ENCODE data around the gene RASA2. TPM values are rescaled to one million over a fixed set of nuclear protein-coding genes. Genes with fewer than 3 reads are reported as not detected.

RASA2 gene
- total RNA-seq, 4 donors from 2014 or later: 10.6 to 15.5 (median 14.8) TPM

DNA sequence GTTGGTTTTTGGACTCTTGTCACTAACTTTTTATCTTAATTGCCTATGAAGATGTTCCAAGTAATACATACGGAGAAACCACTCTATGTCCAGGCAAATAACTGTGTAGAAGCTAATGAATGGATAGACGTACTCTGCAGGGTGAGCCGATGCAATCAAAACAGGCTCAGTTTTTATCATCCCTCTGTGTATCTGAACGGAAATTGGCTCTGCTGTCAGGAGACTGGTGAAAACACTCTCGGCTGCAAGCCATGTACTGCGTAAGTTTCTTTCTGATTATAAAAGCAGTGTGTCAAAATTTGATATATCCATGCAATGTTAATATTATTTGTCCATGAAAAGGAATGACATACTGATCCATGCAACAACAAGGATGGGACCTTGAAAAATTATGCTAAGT, 121.6 kb downstream of the RASA2 start:
- H3K27ac ChIP-seq: no peak overlapping the region
- H3K4me3 ChIP-seq: no peak overlapping the region
- 74 to 80% methylated on average over 1 to 6 of the region's 6 CpGs for WGBS, 2 donors (ENCODE audit: low coverage in 1 of 2)
- H3K9me3 ChIP-seq: no peaks in the 10 kb centered on the region
- no peaks in the 10 kb centered on the region for H3K27me3 ChIP-seq
- peaks cover 0 to 55% of the 10 kb centered on the region in 2 donors for H3K36me3 ChIP-seq
- TF ChIP-seq POLR2AphosphoS5 (IDR thresholded peaks at IDR 0.05) (no peak), EP300 (IDR thresholded peaks at IDR 0.05) (no peak), POLR2A (IDR thresholded peaks at IDR 0.05) (no peak)
- TF ChIP-seq, protein P1, sequence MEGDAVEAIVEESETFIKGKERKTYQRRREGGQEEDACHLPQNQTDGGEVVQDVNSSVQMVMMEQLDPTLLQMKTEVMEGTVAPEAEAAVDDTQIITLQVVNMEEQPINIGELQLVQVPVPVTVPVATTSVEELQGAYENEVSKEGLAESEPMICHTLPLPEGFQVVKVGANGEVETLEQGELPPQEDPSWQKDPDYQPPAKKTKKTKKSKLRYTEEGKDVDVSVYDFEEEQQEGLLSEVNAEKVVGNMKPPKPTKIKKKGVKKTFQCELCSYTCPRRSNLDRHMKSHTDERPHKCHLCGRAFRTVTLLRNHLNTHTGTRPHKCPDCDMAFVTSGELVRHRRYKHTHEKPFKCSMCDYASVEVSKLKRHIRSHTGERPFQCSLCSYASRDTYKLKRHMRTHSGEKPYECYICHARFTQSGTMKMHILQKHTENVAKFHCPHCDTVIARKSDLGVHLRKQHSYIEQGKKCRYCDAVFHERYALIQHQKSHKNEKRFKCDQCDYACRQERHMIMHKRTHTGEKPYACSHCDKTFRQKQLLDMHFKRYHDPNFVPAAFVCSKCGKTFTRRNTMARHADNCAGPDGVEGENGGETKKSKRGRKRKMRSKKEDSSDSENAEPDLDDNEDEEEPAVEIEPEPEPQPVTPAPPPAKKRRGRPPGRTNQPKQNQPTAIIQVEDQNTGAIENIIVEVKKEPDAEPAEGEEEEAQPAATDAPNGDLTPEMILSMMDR (IDR thresholded peaks at IDR 0.05): no peak
- ATAC-seq: no peak
- H3K4me1 ChIP-seq: peaks cover 0 to 3% (median 0%) of the 10 kb centered on the region in 3 donors

DNA sequence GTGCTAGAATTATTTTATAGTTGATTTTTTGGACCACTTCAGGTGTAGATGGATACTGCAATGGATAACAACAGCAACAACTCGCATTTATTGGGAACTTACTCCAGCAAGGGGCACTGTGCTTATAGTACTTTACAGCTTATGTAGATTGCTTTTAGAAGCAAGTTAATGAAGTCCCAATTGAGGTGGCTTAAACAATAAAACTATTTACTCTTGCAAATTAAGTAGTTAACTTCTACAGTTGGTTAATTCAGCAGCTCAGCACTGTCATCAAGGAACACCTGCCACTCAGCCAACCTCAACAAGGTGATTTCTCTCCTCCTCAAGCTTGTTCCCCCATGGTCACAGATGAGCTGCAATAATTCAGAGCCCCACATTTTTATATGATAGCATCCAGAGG, 124.1 kb downstream of the RASA2 start:
- H3K9me3 ChIP-seq: no peaks in the 10 kb centered on the region
- H3K27ac ChIP-seq: no peak overlapping the region
- H3K4me3 ChIP-seq: no peak overlapping the region
- H3K4me1 ChIP-seq: peaks cover 0 to 3% (median 0%) of the 10 kb centered on the region in 3 donors
- H3K27me3 ChIP-seq: no peaks in the 10 kb centered on the region
- 100% methylated on average over 1 of the region's 1 CpG for WGBS, 2 donors (ENCODE audit: low coverage in 1 of 2)
- peaks cover 0 to 60% of the 10 kb centered on the region in 2 donors for H3K36me3 ChIP-seq
- TF ChIP-seq POLR2A (IDR thresholded peaks at IDR 0.05): no peak
- TF ChIP-seq POLR2AphosphoS5 (IDR thresholded peaks at IDR 0.05): no peak
- TF ChIP-seq EP300 (IDR thresholded peaks at IDR 0.05): no peak
- TF ChIP-seq, protein P1 (IDR thresholded peaks at IDR 0.05): no peak
- ATAC-seq: no peak

DNA sequence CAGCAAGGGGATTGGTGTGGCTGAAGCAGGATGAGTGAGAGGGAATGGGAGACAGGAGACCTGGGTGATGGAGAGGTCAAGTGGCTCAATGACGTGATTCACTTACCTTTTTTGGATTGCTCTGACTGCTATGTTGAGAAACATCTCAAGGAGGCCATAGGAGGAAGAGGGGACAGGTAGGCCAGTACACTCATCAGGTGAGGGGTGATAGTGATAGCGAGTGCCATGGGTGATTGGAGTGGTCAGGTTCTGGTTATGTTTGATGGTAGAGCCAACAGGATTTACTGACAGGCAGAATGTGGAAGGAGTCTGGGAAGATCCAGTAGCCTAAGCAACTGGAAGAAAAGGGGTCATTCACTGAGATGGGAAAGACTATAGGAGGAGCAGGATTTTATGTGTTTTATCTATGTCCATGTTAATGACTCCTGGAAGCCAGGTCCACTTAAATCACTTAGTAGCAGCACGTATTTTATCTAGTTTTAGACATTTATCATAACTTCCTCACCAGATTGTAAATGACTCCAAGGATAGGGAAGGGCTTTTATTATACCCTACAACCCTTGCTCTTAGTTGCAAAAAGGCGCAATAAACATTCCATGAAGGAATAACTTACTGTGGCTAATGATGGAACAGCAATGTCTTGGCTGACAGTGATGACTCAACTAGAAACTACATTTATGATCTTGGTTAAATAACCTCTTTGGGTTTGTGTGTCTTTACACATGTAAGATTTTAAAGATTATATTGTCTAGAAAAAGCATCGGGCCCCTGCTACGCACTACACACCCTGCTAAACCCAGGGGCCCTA, 131.5 kb downstream of the RASA2 start:
- Histone ChIP-seq H3K27me3 (no peaks in the 10 kb centered on the region), H3K27ac (no peak overlapping the region), H3K4me1 (no peaks in the 10 kb centered on the region), H3K36me3 (peaks cover 0 to 17% of the 10 kb centered on the region in 2 donors), H3K9me3 (no peaks in the 10 kb centered on the region), H3K4me3 (no peak overlapping the region)
- WGBS, 2 donors (ENCODE audit: low coverage in 1 of 2): 89 to 96% methylated on average over 6 of the region's 6 CpGs
- TF ChIP-seq POLR2A (IDR thresholded peaks at IDR 0.05) (no peak), POLR2AphosphoS5 (IDR thresholded peaks at IDR 0.05) (no peak), EP300 (IDR thresholded peaks at IDR 0.05) (no peak)
- TF ChIP-seq, protein P1 (IDR thresholded peaks at IDR 0.05): no peak
- no peak for ATAC-seq

DNA sequence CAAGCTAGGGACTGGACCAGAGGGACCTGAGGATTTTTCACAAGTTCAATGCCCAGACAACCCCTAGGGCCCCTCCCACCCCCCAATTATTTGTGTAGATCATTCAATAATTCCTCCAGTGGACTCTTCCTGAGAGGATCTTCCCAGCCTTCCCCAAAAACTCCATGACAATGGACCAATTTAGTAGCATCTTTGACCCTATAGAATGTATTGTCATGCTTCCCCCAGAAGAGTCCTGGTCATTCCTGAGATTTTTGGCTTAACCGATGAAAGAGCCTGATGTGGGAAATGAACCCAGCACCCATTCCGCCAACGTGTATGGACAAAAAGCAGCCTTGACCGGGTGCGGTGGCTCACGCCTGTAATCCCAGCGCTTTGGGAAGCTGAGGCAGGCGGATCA, 132.1 kb downstream of the RASA2 start:
- H3K4me3 ChIP-seq: no peak overlapping the region
- WGBS, 2 donors (ENCODE audit: low coverage in 1 of 2): 82% methylated on average over 2 of the region's 8 CpGs; no CpG with 5 or more reads in 1 of the 2 donors
- no peak for ATAC-seq

More for the DNA sequence above, 132.1 kb downstream of the RASA2 start:
- no peaks in the 10 kb centered on the region for H3K27me3 ChIP-seq
- no peaks in the 10 kb centered on the region for H3K4me1 ChIP-seq
- no peak overlapping the region for H3K27ac ChIP-seq
- H3K9me3 ChIP-seq: no peaks in the 10 kb centered on the region
- H3K36me3 ChIP-seq: peaks cover 0 to 17% of the 10 kb centered on the region in 2 donors
- TF ChIP-seq, protein P1 (IDR thresholded peaks at IDR 0.05): no peak
- TF ChIP-seq POLR2A (IDR thresholded peaks at IDR 0.05) (no peak), EP300 (IDR thresholded peaks at IDR 0.05) (no peak), POLR2AphosphoS5 (IDR thresholded peaks at IDR 0.05) (no peak)
